ENCODE results near the gene GPC5.

GPC5 gene

GRCh38 chr13:92806215-92806614 is 1407.8 kb downstream of the GPC5 start:
- TF ChIP-seq FOXP2 (optimal IDR thresholded peaks at IDR 0.05; ENCODE audit: borderline replicate concordance, extremely low read depth, extremely low read length, insufficient read depth): no peak
- no peak for TF ChIP-seq TAF1 (IDR thresholded peaks at IDR 0.05; ENCODE audit: borderline replicate concordance, insufficient read depth, low read length)
- no peak for TF ChIP-seq POLR2AphosphoS5 (IDR thresholded peaks at IDR 0.05; ENCODE audit: low read depth, low read length)
- no peak for TF ChIP-seq SIN3A (IDR thresholded peaks at IDR 0.05; ENCODE audit: borderline replicate concordance, insufficient read depth, low read length)

GRCh38 chr13:92807353-92807752 is 1408.9 kb downstream of the GPC5 start:
- TF ChIP-seq TAF1 (IDR thresholded peaks at IDR 0.05; ENCODE audit: borderline replicate concordance, insufficient read depth, low read length): no peak
- no peak for TF ChIP-seq FOXP2 (optimal IDR thresholded peaks at IDR 0.05; ENCODE audit: borderline replicate concordance, extremely low read depth, extremely low read length, insufficient read depth)
- no peak for TF ChIP-seq POLR2AphosphoS5 (IDR thresholded peaks at IDR 0.05; ENCODE audit: low read depth, low read length)
- no peak for TF ChIP-seq REST (IDR thresholded peaks at IDR 0.05; ENCODE audit: insufficient read depth in 1 of 2, low read depth in 2 of 2, low read length in 2 of 2)
- TF ChIP-seq SIN3A (IDR thresholded peaks at IDR 0.05; ENCODE audit: borderline replicate concordance, insufficient read depth, low read length): no peak

GRCh38 chr13:92807966-92808365 is 1409.5 kb downstream of the GPC5 start:
- no peak for TF ChIP-seq TAF1 (IDR thresholded peaks at IDR 0.05; ENCODE audit: borderline replicate concordance, insufficient read depth, low read length)
- TF ChIP-seq POLR2AphosphoS5 (IDR thresholded peaks at IDR 0.05; ENCODE audit: low read depth, low read length): no peak
- TF ChIP-seq FOXP2 (optimal IDR thresholded peaks at IDR 0.05; ENCODE audit: borderline replicate concordance, extremely low read depth, extremely low read length, insufficient read depth): no peak
- no peak for TF ChIP-seq SIN3A (IDR thresholded peaks at IDR 0.05; ENCODE audit: borderline replicate concordance, insufficient read depth, low read length)
- no peak for TF ChIP-seq REST (IDR thresholded peaks at IDR 0.05; ENCODE audit: insufficient read depth in 1 of 2, low read depth in 2 of 2, low read length in 2 of 2)

GRCh38 chr13:92821324-92821723 is 1422.9 kb downstream of the GPC5 start:
- TF ChIP-seq REST (IDR thresholded peaks at IDR 0.05; ENCODE audit: insufficient read depth in 1 of 2, low read depth in 2 of 2, low read length in 2 of 2) (no peak), FOXP2 (optimal IDR thresholded peaks at IDR 0.05; ENCODE audit: borderline replicate concordance, extremely low read depth, extremely low read length, insufficient read depth) (no peak), TAF1 (IDR thresholded peaks at IDR 0.05; ENCODE audit: borderline replicate concordance, insufficient read depth, low read length) (no peak), SIN3A (IDR thresholded peaks at IDR 0.05; ENCODE audit: borderline replicate concordance, insufficient read depth, low read length) (no peak), POLR2AphosphoS5 (IDR thresholded peaks at IDR 0.05; ENCODE audit: low read depth, low read length) (no peak)

GRCh38 chr13:92823059-92823458 is 1424.6 kb downstream of the GPC5 start:
- no peak for TF ChIP-seq SIN3A (IDR thresholded peaks at IDR 0.05; ENCODE audit: borderline replicate concordance, insufficient read depth, low read length)
- TF ChIP-seq FOXP2 (optimal IDR thresholded peaks at IDR 0.05; ENCODE audit: borderline replicate concordance, extremely low read depth, extremely low read length, insufficient read depth): no peak
- no peak for TF ChIP-seq TAF1 (IDR thresholded peaks at IDR 0.05; ENCODE audit: borderline replicate concordance, insufficient read depth, low read length)
- no peak for TF ChIP-seq REST (IDR thresholded peaks at IDR 0.05; ENCODE audit: insufficient read depth in 1 of 2, low read depth in 2 of 2, low read length in 2 of 2)
- no peak for TF ChIP-seq POLR2AphosphoS5 (IDR thresholded peaks at IDR 0.05; ENCODE audit: low read depth, low read length)

All from PFSK-1 (cell line).